Mesenchymal stem cell (in vitro differentiated cells and primary cell): ENCODE data around the gene CAPRIN1.

Experiments used
- DNase-seq: peaks from one replicate; pipeline ENCODE4 v3.0.0-alpha.2; 2013
- H2AFZ ChIP-seq: one replicate; pipeline ENCODE4 v1.6.1; 2013; ENCODE audit warnings: low read depth, mild to moderate bottlenecking, control low read depth, inconsistent platforms, low read length, moderate library complexity
- H2AK5ac ChIP-seq: 2 replicates; pipeline ENCODE4 v1.6.1; 2013; ENCODE audit warnings: low read length, moderate library complexity, mild to moderate bottlenecking, inconsistent platforms; ENCODE audit not compliant: severe bottlenecking
- H2BK120ac ChIP-seq: one replicate; pipeline ENCODE4 v1.6.1; 2013; ENCODE audit warnings: low read depth, mild to moderate bottlenecking, inconsistent platforms, low read length, moderate library complexity
- H2BK12ac ChIP-seq, 2 experiments: one replicate each; pipeline ENCODE4 v1.6.1; 2013; ENCODE audit warnings: inconsistent platforms in 2 of 2, low read length in 2 of 2, mild to moderate bottlenecking in 2 of 2, moderate library complexity in 2 of 2, control low read depth in 1 of 2
- H2BK15ac ChIP-seq: one replicate; pipeline ENCODE4 v1.6.1; 2013; ENCODE audit warnings: mild to moderate bottlenecking, low read depth, inconsistent platforms; ENCODE audit not compliant: poor library complexity, severe bottlenecking
- H2BK5ac ChIP-seq: 2 replicates; pipeline ENCODE4 v1.6.1; 2013; ENCODE audit warnings: low read depth, mild to moderate bottlenecking, low read length, control low read depth, inconsistent platforms; ENCODE audit not compliant: poor library complexity, severe bottlenecking
- H3K14ac ChIP-seq, 2 experiments: one replicate each; pipeline ENCODE4 v1.6.1; 2013; ENCODE audit warnings: inconsistent platforms in 2 of 2, low read length in 2 of 2, control low read depth in 1 of 2, mild to moderate bottlenecking in 1 of 2, moderate library complexity in 1 of 2
- H3K18ac ChIP-seq, 2 experiments: one replicate each; pipeline ENCODE4 v1.6.1; 2013; ENCODE audit warnings: inconsistent platforms in 2 of 2, low read length in 2 of 2, control low read depth in 1 of 2, low read depth in 1 of 2, mild to moderate bottlenecking in 1 of 2
- H3K23ac ChIP-seq, 2 experiments: one replicate each; pipeline ENCODE4 v1.6.1; 2013; ENCODE audit warnings: inconsistent platforms in 2 of 2, low read length in 2 of 2, mild to moderate bottlenecking in 2 of 2, moderate library complexity in 2 of 2, control low read depth in 1 of 2
- H3K27ac ChIP-seq: 2 replicates; pipeline ENCODE4 v1.5.1; 2013; ENCODE audit warnings: mild to moderate bottlenecking, moderate library complexity, low read length, control low read depth, inconsistent platforms; ENCODE audit not compliant: poor library complexity, severe bottlenecking
- H3K27me3 ChIP-seq, 2 experiments: 2 replicates each; pipeline versions ENCODE4 v1.6.1 to v1.7.0; 2013; ENCODE audit warnings: low read length in 2 of 2, mild to moderate bottlenecking in 2 of 2, moderate library complexity in 2 of 2, control low read depth in 1 of 2, inconsistent platforms in 1 of 2; ENCODE audit not compliant: control insufficient read depth in 1 of 2, insufficient read depth in 1 of 2
- H3K36me3 ChIP-seq, 2 experiments: 2 replicates each; pipeline versions ENCODE4 v1.6.1 to v1.7.0; 2013; ENCODE audit warnings: low read length in 2 of 2, control low read depth in 1 of 2, inconsistent platforms in 1 of 2, low read depth in 1 of 2, mild to moderate bottlenecking in 1 of 2; ENCODE audit not compliant: insufficient read depth in 2 of 2, control insufficient read depth in 1 of 2
- H3K4ac ChIP-seq, 2 experiments: one replicate each; pipeline ENCODE4 v1.6.1; 2013; ENCODE audit warnings: inconsistent platforms in 2 of 2, low read length in 2 of 2, mild to moderate bottlenecking in 2 of 2, moderate library complexity in 2 of 2, control low read depth in 1 of 2, low read depth in 1 of 2
- H3K4me1 ChIP-seq: 2 replicates; pipeline ENCODE4 v1.6.1; 2013; ENCODE audit warnings: low read depth, low read length, control low read depth; ENCODE audit not compliant: control insufficient read depth, insufficient read depth
- H3K4me2 ChIP-seq: 2 replicates; pipeline ENCODE4 v1.6.1; 2013; ENCODE audit warnings: low read length, mild to moderate bottlenecking, inconsistent platforms; ENCODE audit not compliant: poor library complexity, severe bottlenecking
- H3K4me3 ChIP-seq, 2 experiments: 2 replicates each; pipeline versions ENCODE4 v1.5.1 to v1.7.0; 2013; ENCODE audit warnings: low read length in 2 of 2, mild to moderate bottlenecking in 2 of 2, control low read depth in 1 of 2, low read depth in 1 of 2; ENCODE audit not compliant: insufficient read depth in 1 of 2
- H3K79me1 ChIP-seq: replicated peaks from 2 replicates; pipeline ENCODE4 v1.6.1; 2013; ENCODE audit warnings: mild to moderate bottlenecking, control low read depth, low read length, inconsistent platforms; ENCODE audit not compliant: poor library complexity, severe bottlenecking
- H3K9ac ChIP-seq: 2 replicates; pipeline ENCODE4 v1.7.0; 2013; ENCODE audit warnings: mild to moderate bottlenecking, low read length, moderate library complexity
- H3K9me3 ChIP-seq: 2 replicates; pipeline ENCODE4 v1.7.0; 2013; ENCODE audit warnings: mild to moderate bottlenecking, low read length; ENCODE audit not compliant: control insufficient read depth
- H4K8ac ChIP-seq: one replicate; pipeline ENCODE4 v1.6.1; 2013; ENCODE audit warnings: inconsistent platforms, mild to moderate bottlenecking, low read length, moderate library complexity
- H4K91ac ChIP-seq: one replicate; pipeline ENCODE4 v1.6.1; 2013; ENCODE audit warnings: mild to moderate bottlenecking, low read length, inconsistent platforms
- WGBS: methylation state at CpG from one replicate; pipeline ENCODE4 v1.1.7; 2013; ENCODE audit warnings: mixed read lengths; 5-methylcytosine and 5-hydroxymethylcytosine counted together

CAPRIN1 gene

DNA sequence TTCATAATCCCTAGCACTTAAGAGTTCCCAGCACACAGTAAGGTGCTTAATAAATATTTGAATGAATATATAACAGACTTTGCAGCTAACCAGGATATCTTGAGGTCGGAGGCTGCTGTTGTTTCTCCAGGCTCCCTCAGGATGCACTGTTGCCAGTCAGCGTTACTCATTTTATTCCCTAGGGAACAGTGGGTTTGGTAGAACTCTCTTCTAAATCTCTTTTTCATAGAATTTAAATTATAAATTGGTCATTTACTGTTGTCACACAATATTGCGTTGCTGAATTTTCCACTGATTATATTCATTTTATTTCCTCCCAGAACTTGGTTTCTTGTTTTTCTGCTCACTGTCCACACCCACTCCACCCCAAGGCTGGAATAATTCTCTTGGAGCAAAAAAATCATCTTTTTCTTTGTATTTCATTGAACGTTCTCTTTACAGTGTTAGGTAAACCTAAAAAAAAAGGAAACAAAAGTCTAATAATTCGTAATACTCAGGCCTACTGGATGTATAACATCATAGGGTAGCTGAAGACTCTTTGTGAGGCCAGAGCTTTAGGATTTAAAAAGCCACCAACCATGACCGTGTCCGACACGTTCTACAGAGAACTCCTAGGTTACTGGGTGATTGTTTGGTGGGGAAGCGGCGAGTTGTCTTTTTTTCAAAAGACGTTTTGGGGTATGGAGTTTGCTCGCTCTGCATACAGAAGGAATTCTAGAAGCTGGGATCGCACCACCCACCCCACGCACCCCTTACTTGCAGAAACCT is 766 bp upstream of the CAPRIN1 start:
- Histone ChIP-seq H3K23ac (no peak overlapping the region), H3K27ac (peak overlapping the region; percentile 97), H2BK12ac (no peak overlapping the region), H4K8ac (peak overlapping the region; percentile 80), H3K27me3 (no peaks in the 10 kb centered on the region), H3K18ac (peak overlapping the region in 1 of 2 experiments; percentile 78), H3K9ac (peak overlapping the region; percentile 99), H3K36me3 (peaks cover 6 to 17% of the 10 kb centered on the region in 2 experiments), H2BK120ac (peak overlapping the region; percentile 93), H3K4me3 (peak overlapping the region; percentile 87 to 100), H2AFZ (no peak overlapping the region), H4K91ac (no peak overlapping the region), H2BK15ac (no peak overlapping the region), H3K14ac (no peak overlapping the region), H3K4me2 (peak overlapping the region; percentile 79), H3K4ac (peak overlapping the region in 1 of 2 experiments; percentile 49), H2AK5ac (no peak overlapping the region), H3K79me1 (no peaks in the 10 kb centered on the region), H3K4me1 (peaks cover 5% of the 10 kb centered on the region), H2BK5ac (peak overlapping the region; percentile 9), H3K9me3 (no peaks in the 10 kb centered on the region)
- WGBS: 17% methylated on average over 11 of the region's 14 CpGs
- peak; percentile 71 for DNase-seq

DNA sequence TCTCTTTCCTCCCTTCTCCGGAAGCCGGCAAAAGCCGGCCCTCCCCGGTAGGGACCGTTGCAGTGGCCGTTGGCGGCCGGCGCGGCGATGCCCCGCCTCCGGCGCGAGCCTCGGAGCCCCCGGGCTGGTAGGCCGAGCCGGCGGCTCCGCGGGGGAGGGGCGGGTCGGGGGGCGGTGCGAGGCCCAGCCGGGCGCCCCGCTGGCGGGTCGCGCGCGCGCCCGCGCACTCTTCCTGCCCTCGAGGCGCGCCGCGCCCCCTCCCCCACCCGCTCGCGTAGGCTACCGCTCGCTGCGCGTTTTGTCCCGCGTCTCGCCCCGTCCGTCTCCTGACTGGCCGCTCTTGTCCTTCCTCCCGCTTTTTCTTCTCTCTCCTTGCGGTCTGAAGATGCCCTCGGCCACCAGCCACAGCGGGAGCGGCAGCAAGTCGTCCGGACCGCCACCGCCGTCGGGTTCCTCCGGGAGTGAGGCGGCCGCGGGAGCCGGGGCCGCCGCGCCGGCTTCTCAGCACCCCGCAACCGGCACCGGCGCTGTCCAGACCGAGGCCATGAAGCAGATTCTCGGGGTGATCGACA is 591 bp downstream of the CAPRIN1 start:
- Histone ChIP-seq H4K91ac (peak overlapping the region; percentile 74), H2BK15ac (peak overlapping the region; percentile 68), H2BK12ac (no peak overlapping the region), H3K9ac (peak overlapping the region; percentile 99), H3K23ac (peak overlapping the region; percentile 57 to 94), H3K27me3 (no peaks in the 10 kb centered on the region), H2AK5ac (peak overlapping the region; percentile 73), H2BK5ac (peak overlapping the region; percentile 95), H2BK120ac (peak overlapping the region; percentile 99), H3K18ac (peak overlapping the region; percentile 97 to 99), H2AFZ (no peak overlapping the region), H3K4me3 (peak overlapping the region; percentile 97 to 100), H3K79me1 (no peaks in the 10 kb centered on the region), H4K8ac (peak overlapping the region; percentile 77), H3K27ac (peak overlapping the region; percentile 95), H3K36me3 (peaks cover 6 to 29% of the 10 kb centered on the region in 2 experiments), H3K4me2 (peak overlapping the region; percentile 65), H3K9me3 (no peaks in the 10 kb centered on the region), H3K4ac (peak overlapping the region; percentile 49 to 97), H3K4me1 (peaks cover 5% of the 10 kb centered on the region), H3K14ac (peak overlapping the region; percentile 44 to 47)
- WGBS: under 1% methylated on average over 36 of the region's 82 CpGs
- DNase-seq: peak; percentile 86

DNA sequence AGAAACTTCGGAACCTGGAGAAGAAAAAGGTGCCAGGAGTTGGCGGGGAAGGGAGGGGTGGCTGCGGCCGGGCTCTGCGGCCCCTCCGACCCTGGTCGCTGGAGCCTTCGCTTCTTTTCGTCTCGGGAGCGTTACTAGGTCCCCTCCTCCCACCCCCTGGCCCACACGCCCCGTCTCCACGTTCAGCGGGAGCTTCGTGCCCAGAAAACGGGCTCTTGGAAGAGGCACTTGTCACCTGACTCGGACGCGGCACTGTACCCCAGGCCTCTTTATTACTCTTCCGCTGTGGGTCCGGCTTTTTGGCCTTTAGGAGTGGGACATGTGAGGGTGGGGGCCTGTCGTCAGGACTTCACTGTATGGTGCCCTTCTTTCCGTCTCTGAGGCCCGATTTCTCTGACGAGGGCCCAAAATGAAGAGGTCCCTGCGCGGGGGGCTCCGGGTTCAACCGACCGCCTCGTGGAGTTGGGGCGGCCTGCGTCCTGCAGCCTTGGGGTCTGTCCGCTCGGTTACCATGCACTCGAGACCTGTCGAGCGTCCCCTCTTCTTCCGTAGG is 1.2 kb downstream of the CAPRIN1 start:
- H2BK12ac ChIP-seq: peak overlapping the region in 1 of 2 experiments; percentile 42
- peak overlapping the region; percentile 73 for H2AK5ac ChIP-seq
- peak overlapping the region; percentile 44 to 47 for H3K14ac ChIP-seq
- H3K27ac ChIP-seq: peak overlapping the region; percentile 95
- peak overlapping the region; percentile 71 for H2BK120ac ChIP-seq
- H3K4me3 ChIP-seq: peak overlapping the region; percentile 97 to 100
- WGBS: under 1% methylated on average over 38 of the region's 40 CpGs
- peaks cover 5% of the 10 kb centered on the region for H3K4me1 ChIP-seq
- H3K23ac ChIP-seq: peak overlapping the region; percentile 5 to 94
- H3K4ac ChIP-seq: peak overlapping the region; percentile 49 to 97
- no peak overlapping the region for H2AFZ ChIP-seq
- H3K4me2 ChIP-seq: peak overlapping the region; percentile 65
- H3K9me3 ChIP-seq: no peaks in the 10 kb centered on the region
- no peaks in the 10 kb centered on the region for H3K27me3 ChIP-seq
- H2BK5ac ChIP-seq: peak overlapping the region; percentile 95
- H3K79me1 ChIP-seq: no peaks in the 10 kb centered on the region
- H2BK15ac ChIP-seq: peak overlapping the region; percentile 68
- H3K9ac ChIP-seq: peak overlapping the region; percentile 99
- DNase-seq: peak; percentile 38
- peaks cover 6 to 33% of the 10 kb centered on the region in 2 experiments for H3K36me3 ChIP-seq
- H4K91ac ChIP-seq: peak overlapping the region; percentile 74
- H3K18ac ChIP-seq: peak overlapping the region; percentile 92 to 97
- H4K8ac ChIP-seq: peak overlapping the region; percentile 77
